Measurements from ENCODE around the gene SYMPK.

DNA sequence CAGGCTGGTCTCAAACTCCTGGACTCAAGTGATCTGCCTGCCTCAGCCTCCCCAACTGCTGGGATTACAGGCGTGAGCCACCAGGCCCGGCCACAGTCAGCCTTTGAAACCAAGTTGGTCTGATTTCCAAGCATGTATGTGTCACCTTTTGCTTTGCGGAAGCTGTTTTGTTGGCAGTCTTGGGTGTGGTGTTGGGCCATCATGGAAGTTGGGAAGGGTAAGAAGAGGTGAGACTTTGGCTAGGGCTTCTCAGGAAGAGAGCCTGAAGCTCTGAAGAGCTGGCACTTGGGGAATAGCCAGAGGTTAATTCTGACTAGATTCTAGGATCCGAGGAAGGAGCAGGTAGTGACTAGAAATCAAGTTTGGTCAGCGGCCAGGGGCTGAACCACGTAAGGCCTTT is 50.6 kb downstream of the SYMPK start:
- TF ChIP-seq, protein P1, sequence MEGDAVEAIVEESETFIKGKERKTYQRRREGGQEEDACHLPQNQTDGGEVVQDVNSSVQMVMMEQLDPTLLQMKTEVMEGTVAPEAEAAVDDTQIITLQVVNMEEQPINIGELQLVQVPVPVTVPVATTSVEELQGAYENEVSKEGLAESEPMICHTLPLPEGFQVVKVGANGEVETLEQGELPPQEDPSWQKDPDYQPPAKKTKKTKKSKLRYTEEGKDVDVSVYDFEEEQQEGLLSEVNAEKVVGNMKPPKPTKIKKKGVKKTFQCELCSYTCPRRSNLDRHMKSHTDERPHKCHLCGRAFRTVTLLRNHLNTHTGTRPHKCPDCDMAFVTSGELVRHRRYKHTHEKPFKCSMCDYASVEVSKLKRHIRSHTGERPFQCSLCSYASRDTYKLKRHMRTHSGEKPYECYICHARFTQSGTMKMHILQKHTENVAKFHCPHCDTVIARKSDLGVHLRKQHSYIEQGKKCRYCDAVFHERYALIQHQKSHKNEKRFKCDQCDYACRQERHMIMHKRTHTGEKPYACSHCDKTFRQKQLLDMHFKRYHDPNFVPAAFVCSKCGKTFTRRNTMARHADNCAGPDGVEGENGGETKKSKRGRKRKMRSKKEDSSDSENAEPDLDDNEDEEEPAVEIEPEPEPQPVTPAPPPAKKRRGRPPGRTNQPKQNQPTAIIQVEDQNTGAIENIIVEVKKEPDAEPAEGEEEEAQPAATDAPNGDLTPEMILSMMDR (conservative IDR thresholded peaks at IDR 0.05; ENCODE audit: low read depth, low read length) = no peak
- TF ChIP-seq EZH2 (IDR thresholded peaks at IDR 0.05; ENCODE audit: borderline replicate concordance, low read depth, low read length, poor library complexity, severe bottlenecking) = no peak

Measured in A673 (cell line).